Measurements from ENCODE around the gene IRF1. TPM values are rescaled to one million over a fixed set of nuclear protein-coding genes. Genes with fewer than 3 reads are reported as not detected.
A peak's percentile ranks its signal among the peaks of the same experiment; 100 is the strongest.

Gene IRF1
- total RNA-seq, 1 experiment from 2014 or later = 48.9 TPM

DNA sequence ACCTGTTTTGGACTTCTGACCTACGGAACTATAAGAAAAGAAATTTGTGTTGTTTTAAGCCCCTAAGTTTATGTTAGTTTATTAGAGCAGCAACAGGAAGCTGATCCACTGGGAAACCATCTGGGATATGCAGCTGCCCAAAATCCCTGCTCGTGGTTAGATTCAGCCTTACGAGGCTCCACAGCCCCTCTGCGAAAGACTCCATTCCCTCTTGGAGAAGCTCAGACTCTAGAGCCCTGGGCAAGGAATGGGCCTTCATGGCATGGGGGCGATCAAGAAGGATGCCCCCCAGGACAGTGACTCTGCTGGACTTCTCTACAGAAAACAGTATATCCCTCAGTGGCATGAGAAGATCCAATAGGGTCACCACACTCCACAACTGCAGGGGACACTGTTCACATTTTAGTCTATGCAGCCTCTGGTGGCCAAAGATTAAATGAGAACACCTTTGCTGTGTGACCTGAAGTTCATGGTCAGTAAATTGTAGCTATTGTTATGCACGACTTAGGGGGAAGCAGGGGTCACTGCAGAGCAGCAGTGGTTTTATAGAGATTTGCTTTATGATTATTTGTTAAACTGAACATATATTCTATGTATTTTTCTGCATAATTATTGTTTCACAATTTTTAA, 21.1 kb downstream of the IRF1 start:
- H3K27ac ChIP-seq (ENCODE audit: low read length) = no peak overlapping the region
- DNase-seq (ENCODE audit: low read depth, low spot score) (no peak), ATAC-seq (peak; percentile 56; the same call in 1 of the 2 replicates)
- BruUV-seq (replicated peaks) = TSS peak; percentile 72
- no peaks in the 10 kb centered on the region for H3K27me3 ChIP-seq (ENCODE audit: control insufficient read depth, insufficient read depth, low read length)
- intact Hi-C loops (cut with micrococcal nuclease; ENCODE audit: unreplicated experiment) (no loop called here), in situ Hi-C loops (cut with HindIII; ENCODE audit: low pct_unique_long_range_greater_than_20kb, low sequenced_read_pairs) (no loop called here)
- H3K36me3 ChIP-seq (ENCODE audit: control insufficient read depth, insufficient read depth, low read length) = no peaks in the 10 kb centered on the region
- ChIA-PET CTCF (no interaction called here), POLR2A (no interaction called here)
- peaks cover 18% of the 10 kb centered on the region for H3K4me1 ChIP-seq (ENCODE audit: control insufficient read depth, insufficient read depth, low read length)
- TF ChIP-seq, protein P1, sequence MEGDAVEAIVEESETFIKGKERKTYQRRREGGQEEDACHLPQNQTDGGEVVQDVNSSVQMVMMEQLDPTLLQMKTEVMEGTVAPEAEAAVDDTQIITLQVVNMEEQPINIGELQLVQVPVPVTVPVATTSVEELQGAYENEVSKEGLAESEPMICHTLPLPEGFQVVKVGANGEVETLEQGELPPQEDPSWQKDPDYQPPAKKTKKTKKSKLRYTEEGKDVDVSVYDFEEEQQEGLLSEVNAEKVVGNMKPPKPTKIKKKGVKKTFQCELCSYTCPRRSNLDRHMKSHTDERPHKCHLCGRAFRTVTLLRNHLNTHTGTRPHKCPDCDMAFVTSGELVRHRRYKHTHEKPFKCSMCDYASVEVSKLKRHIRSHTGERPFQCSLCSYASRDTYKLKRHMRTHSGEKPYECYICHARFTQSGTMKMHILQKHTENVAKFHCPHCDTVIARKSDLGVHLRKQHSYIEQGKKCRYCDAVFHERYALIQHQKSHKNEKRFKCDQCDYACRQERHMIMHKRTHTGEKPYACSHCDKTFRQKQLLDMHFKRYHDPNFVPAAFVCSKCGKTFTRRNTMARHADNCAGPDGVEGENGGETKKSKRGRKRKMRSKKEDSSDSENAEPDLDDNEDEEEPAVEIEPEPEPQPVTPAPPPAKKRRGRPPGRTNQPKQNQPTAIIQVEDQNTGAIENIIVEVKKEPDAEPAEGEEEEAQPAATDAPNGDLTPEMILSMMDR (IDR thresholded peaks at IDR 0.05) = no peak
- TF ChIP-seq SIN3A (IDR thresholded peaks at IDR 0.05; ENCODE audit: borderline replicate concordance, insufficient read depth, low read depth, low read length) (no peak), POLR2AphosphoS5 (IDR thresholded peaks at IDR 0.05; ENCODE audit: low read depth, low read length) (no peak), TCF7L2 (IDR thresholded peaks at IDR 0.05; ENCODE audit: low read depth, low read length) (no peak)
- TF ChIP-seq, protein P2, sequence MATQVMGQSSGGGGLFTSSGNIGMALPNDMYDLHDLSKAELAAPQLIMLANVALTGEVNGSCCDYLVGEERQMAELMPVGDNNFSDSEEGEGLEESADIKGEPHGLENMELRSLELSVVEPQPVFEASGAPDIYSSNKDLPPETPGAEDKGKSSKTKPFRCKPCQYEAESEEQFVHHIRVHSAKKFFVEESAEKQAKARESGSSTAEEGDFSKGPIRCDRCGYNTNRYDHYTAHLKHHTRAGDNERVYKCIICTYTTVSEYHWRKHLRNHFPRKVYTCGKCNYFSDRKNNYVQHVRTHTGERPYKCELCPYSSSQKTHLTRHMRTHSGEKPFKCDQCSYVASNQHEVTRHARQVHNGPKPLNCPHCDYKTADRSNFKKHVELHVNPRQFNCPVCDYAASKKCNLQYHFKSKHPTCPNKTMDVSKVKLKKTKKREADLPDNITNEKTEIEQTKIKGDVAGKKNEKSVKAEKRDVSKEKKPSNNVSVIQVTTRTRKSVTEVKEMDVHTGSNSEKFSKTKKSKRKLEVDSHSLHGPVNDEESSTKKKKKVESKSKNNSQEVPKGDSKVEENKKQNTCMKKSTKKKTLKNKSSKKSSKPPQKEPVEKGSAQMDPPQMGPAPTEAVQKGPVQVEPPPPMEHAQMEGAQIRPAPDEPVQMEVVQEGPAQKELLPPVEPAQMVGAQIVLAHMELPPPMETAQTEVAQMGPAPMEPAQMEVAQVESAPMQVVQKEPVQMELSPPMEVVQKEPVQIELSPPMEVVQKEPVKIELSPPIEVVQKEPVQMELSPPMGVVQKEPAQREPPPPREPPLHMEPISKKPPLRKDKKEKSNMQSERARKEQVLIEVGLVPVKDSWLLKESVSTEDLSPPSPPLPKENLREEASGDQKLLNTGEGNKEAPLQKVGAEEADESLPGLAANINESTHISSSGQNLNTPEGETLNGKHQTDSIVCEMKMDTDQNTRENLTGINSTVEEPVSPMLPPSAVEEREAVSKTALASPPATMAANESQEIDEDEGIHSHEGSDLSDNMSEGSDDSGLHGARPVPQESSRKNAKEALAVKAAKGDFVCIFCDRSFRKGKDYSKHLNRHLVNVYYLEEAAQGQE (IDR thresholded peaks at IDR 0.05; ENCODE audit: insufficient read depth in 1 of 2, low read depth in 2 of 2, low read length in 1 of 2) = no peak
- no peaks in the 10 kb centered on the region for H3K9me3 ChIP-seq (ENCODE audit: control insufficient read depth, insufficient read depth, low read depth, low read length)
- no peak overlapping the region for H3K4me3 ChIP-seq (ENCODE audit: low read depth in 2 of 2, low read length in 2 of 2)

DNA sequence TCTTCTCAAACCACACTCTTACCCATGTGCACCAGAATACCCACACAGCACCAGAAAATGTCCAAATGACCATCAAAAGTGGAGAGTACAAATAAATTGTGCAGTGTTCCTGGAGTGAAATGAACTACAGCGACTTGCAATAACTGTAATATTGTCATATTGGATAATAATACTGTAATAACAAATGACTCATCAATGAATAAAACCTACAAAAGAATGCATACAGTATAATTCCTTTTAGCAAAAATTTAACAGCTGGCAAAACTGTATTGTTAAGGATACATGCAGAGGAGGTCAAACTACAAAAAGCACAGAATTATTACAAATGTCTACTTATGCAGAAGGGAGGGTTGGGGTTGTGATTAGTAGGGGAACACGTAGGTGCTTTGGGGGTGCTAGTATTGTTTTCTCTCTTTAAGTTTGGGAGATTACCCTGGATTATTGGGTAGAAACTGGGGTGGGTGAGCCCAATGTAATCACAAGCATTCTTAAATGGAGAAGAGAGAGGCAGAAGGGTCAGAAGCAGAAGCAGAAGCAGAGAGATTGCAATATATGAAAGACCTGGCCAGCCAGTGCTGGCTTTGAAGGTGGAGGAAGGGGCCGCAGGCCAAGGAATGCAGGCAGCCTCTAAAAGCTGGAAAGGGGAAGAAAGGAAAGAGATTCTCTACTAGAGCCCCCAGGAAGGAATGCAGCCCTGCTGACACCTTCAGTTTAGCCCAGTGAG, 21.8 kb downstream of the IRF1 start:
- ChIA-PET CTCF (no interaction called here), POLR2A (no interaction called here)
- TF ChIP-seq TCF7L2 (IDR thresholded peaks at IDR 0.05; ENCODE audit: low read depth, low read length) (no peak), POLR2AphosphoS5 (IDR thresholded peaks at IDR 0.05; ENCODE audit: low read depth, low read length) (no peak), SIN3A (IDR thresholded peaks at IDR 0.05; ENCODE audit: borderline replicate concordance, insufficient read depth, low read depth, low read length) (no peak)
- TF ChIP-seq, protein P2 (IDR thresholded peaks at IDR 0.05; ENCODE audit: insufficient read depth in 1 of 2, low read depth in 2 of 2, low read length in 1 of 2) = no peak
- TF ChIP-seq, protein P1 (IDR thresholded peaks at IDR 0.05) = no peak
- Histone ChIP-seq H3K27ac (ENCODE audit: low read length) (no peak overlapping the region), H3K9me3 (ENCODE audit: control insufficient read depth, insufficient read depth, low read depth, low read length) (no peaks in the 10 kb centered on the region), H3K4me3 (ENCODE audit: low read depth in 2 of 2, low read length in 2 of 2) (no peak overlapping the region), H3K27me3 (ENCODE audit: control insufficient read depth, insufficient read depth, low read length) (no peaks in the 10 kb centered on the region), H3K36me3 (ENCODE audit: control insufficient read depth, insufficient read depth, low read length) (no peaks in the 10 kb centered on the region), H3K4me1 (ENCODE audit: control insufficient read depth, insufficient read depth, low read length) (peaks cover 25% of the 10 kb centered on the region)
- intact Hi-C loops (cut with micrococcal nuclease; ENCODE audit: unreplicated experiment) = no loop called here
- ATAC-seq = no peak
- no TSS peak for BruUV-seq (replicated peaks)
- in situ Hi-C loops (cut with HindIII; ENCODE audit: low pct_unique_long_range_greater_than_20kb, low sequenced_read_pairs) = no loop called here
- no peak for DNase-seq (ENCODE audit: low read depth, low spot score)
